ENCODE results near the gene MAP1LC3B.
A peak's percentile ranks its signal among the peaks of the same experiment; 100 is the strongest.

The MAP1LC3B gene

GRCh38 chr16:87391950-87392820, at the start of gene MAP1LC3B:
Gene MAP1LC3B (plus strand): TSS chr16:87392336. CDS start chr16:87392428, 92 bp downstream.
- peak; percentile 69 to 94 for DNase-seq

GRCh38 chr16:87342504-87342903, 49.6 kb upstream of the MAP1LC3B start:
- no peak for DNase-seq

GRCh38 chr16:87342978-87343752, 49.0 kb upstream of the MAP1LC3B start:
- no peak for DNase-seq

- DNase-seq: no peak
Measured at GRCh38 chr16:87343753-87344050, 48.4 kb upstream of the MAP1LC3B start.

GRCh38 chr16:87344165-87344930, 47.8 kb upstream of the MAP1LC3B start:
- DNase-seq: no peak

GRCh38 chr16:87344931-87345631, 47.1 kb upstream of the MAP1LC3B start:
- no peak for DNase-seq

- no peak for DNase-seq
Measured at GRCh38 chr16:87345726-87346424, 46.3 kb upstream of the MAP1LC3B start.

- no peak for DNase-seq
Measured at GRCh38 chr16:87346517-87347060, 45.5 kb upstream of the MAP1LC3B start.

GRCh38 chr16:87347932-87348615, 44.1 kb upstream of the MAP1LC3B start:
- DNase-seq: no peak

- no peak for DNase-seq
Measured at GRCh38 chr16:87348616-87349157, 43.4 kb upstream of the MAP1LC3B start.

- DNase-seq: no peak
Measured at GRCh38 chr16:87350031-87350430, 42.1 kb upstream of the MAP1LC3B start.

GRCh38 chr16:87350681-87351319, 41.3 kb upstream of the MAP1LC3B start:
- no peak for DNase-seq

- DNase-seq: no peak
Measured at GRCh38 chr16:87351320-87351698, 40.8 kb upstream of the MAP1LC3B start.

- DNase-seq: no peak
Measured at GRCh38 chr16:87352818-87353217, 39.3 kb upstream of the MAP1LC3B start.

- no peak for DNase-seq
Measured at GRCh38 chr16:87353613-87354012, 38.5 kb upstream of the MAP1LC3B start.

- no peak for DNase-seq
Measured at GRCh38 chr16:87356491-87356853, 35.7 kb upstream of the MAP1LC3B start.

- DNase-seq: no peak
Measured at GRCh38 chr16:87358250-87358649, 33.9 kb upstream of the MAP1LC3B start.

GRCh38 chr16:87358696-87359095, 33.4 kb upstream of the MAP1LC3B start:
- no peak for DNase-seq

- DNase-seq: no peak
Measured at GRCh38 chr16:87359121-87359520, 33.0 kb upstream of the MAP1LC3B start.

- DNase-seq: no peak
Measured at GRCh38 chr16:87360862-87361610, 31.1 kb upstream of the MAP1LC3B start.

Measured in NCI-H446 (cell line).